ENCODE results near the gene ITGAX.

- TF ChIP-seq CTCF (IDR thresholded peaks at IDR 0.05; ENCODE audit: low read depth, low read length, missing input control): no peak
- TF ChIP-seq JUND (IDR thresholded peaks at IDR 0.05): no peak
- TF ChIP-seq ATF3 (IDR thresholded peaks at IDR 0.05): no peak
Observed at GRCh38 chr16:31414706-31415105, 59.7 kb downstream of the ITGAX start.

Data from liver (tissue), 3 donors.